SK-N-SH (cell line): Measurements from ENCODE around the gene UBE4B.

Experiments
- CTCF ChIP-seq: fragments of 200-600 bp; sonication (generic); IDR thresholded peaks from 2 replicates; pipeline ENCODE4 v1.6.1; 2017; ENCODE audit warnings: antibody characterized with exemption, mild to moderate bottlenecking, moderate library complexity
- FOXJ3 ChIP-seq: sonication (generic); formaldehyde crosslinking; IDR thresholded peaks from 2 replicates; pipeline ENCODE4 v1.5.1; 2020; ENCODE audit warnings: mild to moderate bottlenecking, missing genetic modification reagents
- JUND ChIP-seq: IDR thresholded peaks from 2 replicates; pipeline ENCODE4 v1.4.0; 2012
- MAX ChIP-seq: IDR thresholded peaks from 2 replicates; pipeline ENCODE4 v1.4.0; 2012; ENCODE audit warnings: low read depth
- POLR2AphosphoS5 ChIP-seq: IDR thresholded peaks from 2 replicates; pipeline ENCODE4 v1.6.1; 2012; ENCODE audit warnings: low read depth, low read length
- USF1 ChIP-seq: IDR thresholded peaks from 2 replicates; pipeline ENCODE4 v1.4.0; 2012; ENCODE audit warnings: low read depth, borderline replicate concordance
- YY1 ChIP-seq: IDR thresholded peaks from 2 replicates; pipeline ENCODE4 v1.4.0; 2012; ENCODE audit warnings: low read depth, mild to moderate bottlenecking

- TF ChIP-seq CTCF (no peak), MAX (no peak), YY1 (no peak), JUND (no peak), POLR2AphosphoS5 (no peak), FOXJ3 (CRISPR knock-in tag) (no peak), USF1 (no peak)
Measured at GRCh38 chr1:9996624-9997582, 35.9 kb upstream of the UBE4B start, which contains the start of gene RBP7.
